CD4-positive, alpha-beta T cell treated with Interleukin-1 beta for 1 hour (primary cell): ENCODE results near the gene CACNA2D4.

Experiments
- DNase-seq, 2 donors: peaks; one replicate each; pipeline ENCODE4 v3.0.0-alpha.2; 2020 to 2022

CACNA2D4 gene

DNA sequence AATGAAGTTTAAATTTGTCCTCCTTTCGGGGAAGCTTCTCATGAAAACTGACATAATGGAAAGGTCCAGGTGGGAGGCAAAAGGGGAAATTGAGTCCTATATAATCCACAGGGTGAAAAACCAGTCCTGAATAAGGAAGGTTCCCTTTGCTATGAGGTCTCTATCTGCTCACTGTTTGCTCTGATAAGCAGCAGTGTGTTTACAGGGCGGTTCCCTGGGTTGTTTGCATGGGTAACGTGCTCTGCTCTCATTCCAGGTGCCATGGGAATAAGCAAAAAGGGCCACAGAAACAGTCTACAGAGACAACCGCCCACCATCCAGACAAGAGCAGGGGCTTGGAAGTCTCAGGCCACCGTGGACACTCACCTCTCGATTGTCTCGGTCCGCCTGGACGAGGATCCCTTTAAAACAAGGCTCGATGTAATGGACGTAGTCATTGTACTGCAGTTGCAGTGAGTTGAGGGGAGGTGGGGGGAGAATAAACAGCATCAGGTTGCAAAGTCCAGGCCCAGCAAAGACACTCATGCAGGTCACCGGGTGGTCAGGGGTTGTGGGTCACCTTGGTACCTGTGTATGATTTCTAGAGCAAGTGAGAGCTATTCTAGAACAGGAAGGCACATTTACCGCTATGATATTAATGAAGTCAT, 32.7 kb downstream of the CACNA2D4 start:
- no peak for DNase-seq

DNA sequence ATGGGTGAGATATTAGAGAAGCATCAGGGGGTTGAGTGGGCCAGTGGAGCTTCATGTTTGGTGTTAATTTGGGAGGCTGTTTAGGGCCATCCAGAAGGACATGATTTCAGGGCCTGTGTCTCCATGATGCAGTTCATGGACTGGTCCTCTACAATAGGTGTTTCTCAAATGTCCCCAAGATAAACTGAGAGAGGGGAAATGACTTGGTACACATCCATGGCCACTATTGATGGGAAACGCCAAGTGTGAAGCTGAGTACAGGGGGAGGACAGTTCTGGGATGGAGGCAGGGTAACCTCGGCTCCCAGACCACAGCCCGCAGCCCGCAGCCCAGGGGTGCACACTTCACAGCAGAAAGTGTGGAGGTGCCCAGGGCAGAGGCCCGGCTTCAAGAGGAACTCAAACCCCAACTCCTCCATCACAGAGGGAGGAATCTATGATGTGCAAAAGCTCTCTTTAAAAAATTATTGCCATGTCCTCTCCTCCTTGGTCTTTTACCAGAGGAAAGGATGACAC, 33.3 kb downstream of the CACNA2D4 start:
- no peak for DNase-seq

DNA sequence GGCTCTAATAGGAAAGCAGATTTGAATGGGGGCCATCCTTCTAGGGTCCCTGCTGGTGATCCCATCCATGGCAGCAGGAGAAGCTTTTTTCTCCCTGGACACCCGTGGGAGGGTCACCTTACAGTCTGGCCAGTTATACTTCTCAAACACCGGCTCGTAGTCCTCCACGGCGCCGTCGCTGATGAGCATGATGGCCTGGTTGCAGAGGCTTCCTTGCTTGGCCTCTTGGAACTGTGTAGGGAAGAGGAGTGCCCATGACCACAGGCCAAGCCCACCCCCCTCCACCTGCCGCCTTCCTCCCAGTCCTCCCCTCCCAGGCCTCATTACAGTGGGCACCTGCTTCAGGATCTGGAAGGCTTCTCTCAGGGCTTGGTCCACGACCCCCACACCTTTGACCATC, 33.8 kb downstream of the CACNA2D4 start:
- no peak for DNase-seq

DNA sequence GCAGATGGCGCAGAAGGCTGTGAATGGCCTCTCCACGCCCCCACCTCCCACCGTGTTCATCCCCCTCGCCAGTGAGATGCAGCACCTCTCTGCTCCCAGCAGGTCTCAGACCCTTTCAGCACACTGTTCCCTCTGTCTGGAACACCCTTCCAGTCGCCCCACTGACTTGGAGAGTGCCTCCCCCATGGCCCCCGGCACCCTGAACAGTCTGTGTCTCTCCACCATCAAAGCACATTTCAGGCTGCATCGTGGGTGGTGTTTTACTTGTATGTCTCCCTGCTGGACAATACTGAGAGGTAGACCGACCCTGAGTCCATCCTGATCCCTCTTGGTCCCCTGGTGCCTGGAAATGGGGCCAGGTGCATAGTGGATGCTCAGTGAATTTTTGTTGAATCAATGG, 34.9 kb downstream of the CACNA2D4 start:
- DNase-seq = no peak

DNA sequence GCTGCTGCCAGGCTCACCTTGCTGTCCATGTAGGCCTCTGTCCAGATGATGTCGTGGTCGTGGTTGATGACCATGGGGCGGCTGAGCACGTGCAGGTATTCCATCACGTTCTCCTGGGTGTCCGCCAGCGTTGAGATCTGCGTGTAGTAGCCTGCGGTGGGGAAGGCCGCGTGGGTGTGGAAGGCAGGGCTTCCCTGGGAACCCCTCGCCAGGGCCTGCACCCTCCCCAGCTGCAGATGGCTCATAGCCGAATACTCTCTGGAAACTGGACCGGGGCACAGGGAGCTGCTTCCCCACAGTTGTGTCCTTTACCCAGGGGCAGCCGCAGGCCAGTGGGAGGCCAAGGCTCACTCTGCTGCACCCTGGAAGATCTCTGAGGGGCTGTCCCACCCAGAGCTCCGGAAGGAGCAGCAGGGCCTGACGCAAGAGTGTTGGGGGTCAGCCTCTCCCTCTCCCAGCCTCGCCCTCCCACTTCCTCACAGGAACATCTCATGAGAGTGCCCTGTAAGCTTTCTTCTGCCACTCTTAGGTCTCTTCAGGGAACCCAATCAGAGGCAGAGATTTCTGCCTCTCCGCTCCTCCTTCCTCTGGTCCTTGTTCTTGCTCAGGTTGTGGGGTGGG, 35.5 kb downstream of the CACNA2D4 start:
- DNase-seq = no peak

DNA sequence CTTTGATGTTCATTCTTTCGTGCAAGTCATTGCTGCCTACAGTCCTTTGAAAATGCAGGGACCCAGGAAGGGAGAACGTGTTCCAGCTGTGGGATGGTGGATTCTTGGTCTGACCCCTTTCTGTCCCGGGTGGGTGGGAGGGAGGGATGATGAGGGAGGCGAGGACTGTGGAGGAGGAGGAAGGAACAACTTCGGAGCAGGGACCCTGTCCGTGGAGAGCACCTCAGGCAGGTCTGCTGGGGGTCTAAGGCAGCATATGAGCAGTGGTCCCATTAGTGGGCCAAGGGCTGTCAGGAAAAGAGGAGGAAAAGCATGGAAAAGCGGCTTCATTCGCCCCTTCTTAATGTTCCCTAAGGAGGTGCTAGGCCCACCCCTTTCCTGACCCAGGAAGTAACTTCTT, 36.0 kb downstream of the CACNA2D4 start:
- DNase-seq = no peak

DNA sequence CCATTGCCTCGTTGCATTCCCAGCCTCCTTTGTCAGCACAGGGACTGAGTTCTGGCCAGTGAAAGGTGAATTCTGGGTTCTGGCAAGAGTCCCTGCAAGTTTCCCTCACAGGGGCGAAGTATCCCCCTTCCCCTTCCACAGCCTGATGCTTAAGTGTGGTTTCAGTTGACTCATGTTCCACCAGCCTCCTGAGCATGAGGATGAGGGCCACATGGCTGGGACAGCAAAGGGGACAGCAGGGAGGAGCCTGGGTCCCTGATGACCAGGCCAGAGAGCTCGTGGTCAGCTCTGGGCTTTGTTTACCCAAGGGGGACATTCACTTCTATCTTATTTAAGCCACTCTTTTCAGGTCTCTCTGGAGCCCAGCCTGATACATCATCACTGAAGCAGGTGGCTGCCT, 36.5 kb downstream of the CACNA2D4 start:
- no peak for DNase-seq

DNA sequence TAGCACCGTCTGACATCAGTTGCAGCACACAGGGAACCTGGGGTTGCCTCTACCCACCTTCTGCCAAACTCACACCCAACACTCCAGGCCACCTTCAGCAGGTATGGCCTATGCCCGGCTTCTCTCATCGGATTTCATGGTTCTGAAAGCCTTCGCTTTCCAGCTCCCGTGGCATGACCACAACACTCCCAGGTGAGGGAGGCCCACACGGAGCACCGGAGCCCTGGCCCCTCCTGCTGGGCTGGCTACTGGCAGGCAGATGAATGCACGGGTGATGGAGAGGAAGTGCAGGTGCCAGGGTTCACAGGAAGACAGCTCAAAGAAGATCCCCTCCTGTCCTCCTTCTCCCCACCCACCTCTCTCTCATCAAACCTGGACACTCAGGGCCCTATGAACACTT, 37.2 kb downstream of the CACNA2D4 start:
- no peak for DNase-seq

DNA sequence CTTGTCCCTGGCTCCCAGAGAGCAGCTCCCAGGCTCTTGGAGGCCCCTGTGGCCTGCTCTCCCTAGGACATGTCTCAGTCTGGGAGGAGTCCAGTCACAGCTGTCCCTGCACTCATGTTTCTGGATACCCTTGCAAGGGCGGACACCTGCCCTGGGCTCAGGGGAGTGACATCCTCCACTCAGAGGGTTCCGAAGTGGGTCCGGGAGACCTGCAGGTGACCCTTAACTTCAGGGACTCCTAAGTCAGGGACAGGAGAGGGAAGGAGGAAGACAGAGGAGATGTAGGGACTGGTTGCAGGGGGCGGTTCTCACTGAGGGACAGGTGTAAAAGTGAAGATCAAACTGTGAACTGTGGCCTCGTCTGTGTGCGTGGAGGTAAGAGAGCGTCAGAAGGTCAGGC, 37.6 kb downstream of the CACNA2D4 start:
- DNase-seq = no peak

DNA sequence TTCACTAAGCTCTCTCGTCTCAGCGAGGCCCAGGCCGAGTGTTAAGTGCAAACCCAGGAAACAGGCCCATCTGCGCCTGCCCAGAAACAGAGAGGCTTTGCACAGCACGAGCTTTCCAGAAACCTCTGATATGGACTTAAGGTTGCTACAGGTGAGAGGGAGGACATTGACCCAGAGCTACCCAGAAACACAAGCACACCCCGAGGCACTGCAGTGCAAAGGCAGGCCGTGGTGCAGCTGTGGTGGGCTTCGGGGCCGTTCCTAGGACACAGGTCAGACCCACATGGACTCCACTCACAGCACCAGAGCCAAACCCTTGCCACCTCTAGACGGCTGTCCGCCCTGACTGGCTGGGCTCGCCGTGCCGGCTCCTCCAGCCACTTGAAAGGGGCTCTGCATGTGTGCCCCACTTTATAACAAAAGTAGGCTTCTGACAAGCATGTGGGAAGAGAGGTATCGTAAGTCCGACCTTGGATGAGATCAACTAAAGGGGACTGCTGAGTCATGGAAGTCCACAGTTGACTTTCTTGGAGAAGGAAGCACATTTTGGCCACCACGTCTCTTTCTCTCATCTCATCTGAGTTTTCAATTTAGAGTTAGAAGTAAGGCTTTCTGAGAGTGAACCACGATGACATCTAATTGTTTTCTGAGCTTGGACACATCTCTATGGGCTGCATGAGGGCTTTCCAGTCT, 38.2 kb downstream of the CACNA2D4 start:
- DNase-seq = no peak

DNA sequence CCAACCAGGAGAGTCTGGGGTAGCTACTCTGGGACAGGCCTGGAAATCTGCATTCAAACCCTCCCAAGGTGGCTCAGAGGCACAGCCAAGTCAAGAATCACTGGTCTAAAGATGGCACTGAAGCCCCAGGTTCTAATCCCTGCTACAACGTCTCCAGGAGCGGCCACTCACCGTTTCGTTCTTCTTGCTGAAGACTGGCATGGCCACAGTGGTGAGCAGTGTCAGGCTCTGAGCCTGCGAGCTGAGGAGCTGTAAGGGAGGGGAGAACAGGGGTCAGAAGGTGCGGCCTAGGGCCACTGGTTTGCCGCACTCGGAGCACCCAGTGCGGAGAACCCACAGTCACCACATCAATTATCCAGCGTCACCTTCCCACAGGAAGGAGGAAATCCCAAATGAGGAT, 38.8 kb downstream of the CACNA2D4 start:
- DNase-seq = no peak

DNA sequence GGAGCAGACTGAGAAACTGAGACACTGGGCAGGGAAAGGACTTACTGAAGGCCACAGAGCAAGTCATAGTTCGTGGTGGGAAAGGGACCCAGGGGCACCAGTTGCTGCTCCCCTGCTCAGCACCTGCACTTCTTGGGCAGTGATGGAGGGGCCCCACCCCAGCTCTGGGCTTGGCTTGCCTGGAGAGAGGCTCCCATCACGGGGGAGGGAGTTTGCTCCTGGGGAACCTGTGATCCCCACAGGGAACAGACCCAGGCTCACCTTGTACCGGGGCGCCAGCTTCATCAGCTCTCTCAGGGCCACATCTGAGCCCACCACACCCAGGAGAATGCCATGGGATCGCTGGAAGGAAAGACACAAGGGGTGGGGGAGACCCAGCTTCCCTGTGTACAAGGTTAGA, 39.8 kb downstream of the CACNA2D4 start:
- DNase-seq = no peak

DNA sequence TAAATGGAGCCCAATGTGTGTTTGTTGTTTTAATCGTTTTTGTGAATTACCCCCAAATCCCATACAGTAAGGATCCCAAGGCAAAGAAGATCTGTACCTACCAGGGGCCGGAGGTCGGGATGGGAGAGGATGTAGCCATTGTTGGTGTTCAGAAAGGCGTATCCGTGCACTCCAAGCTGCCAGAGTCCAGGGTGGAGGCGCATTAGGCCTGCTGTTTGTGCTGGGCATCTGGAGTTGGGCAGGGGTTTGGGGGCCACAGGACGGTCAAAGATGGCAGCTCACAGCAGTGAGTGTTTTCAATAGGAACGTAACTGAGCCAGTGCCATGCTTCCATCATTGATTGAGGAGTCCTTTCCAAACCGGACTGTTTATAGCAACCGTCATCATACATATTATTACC, 40.2 kb downstream of the CACNA2D4 start:
- DNase-seq = no peak

DNA sequence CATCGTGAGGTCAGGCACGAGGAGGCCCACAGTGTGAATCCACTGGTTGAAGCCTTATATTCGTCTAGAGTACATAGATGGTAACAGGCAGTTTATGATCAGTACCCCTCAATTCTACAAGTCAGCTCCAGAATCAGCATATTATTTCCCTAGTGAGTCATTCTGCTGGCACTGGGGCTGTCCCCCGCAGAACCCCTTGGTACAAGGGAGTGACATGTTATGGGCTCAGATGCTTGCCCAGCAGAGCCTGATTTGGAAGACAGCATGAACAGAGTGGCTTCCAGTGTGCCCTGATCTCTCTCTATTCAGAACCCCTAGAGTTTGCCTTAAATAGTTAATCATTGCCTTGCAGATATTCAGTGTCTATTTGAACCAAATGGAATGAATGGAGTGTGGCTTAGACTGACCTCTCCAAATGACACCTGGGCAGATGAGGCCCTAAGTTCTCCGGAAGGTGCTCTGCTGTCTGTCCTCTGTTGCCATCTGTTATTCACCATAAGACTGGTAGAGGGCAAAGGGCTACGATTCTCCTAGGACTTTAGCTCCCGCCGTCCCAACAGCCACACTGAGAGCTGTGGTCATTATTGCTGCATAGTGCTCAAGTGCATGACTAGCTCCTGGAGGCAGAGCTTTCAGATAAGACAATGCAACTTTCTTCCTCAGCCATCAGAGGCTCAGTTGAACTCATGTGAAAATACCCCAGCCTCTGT, 41.1 kb downstream of the CACNA2D4 start:
- no peak for DNase-seq

DNA sequence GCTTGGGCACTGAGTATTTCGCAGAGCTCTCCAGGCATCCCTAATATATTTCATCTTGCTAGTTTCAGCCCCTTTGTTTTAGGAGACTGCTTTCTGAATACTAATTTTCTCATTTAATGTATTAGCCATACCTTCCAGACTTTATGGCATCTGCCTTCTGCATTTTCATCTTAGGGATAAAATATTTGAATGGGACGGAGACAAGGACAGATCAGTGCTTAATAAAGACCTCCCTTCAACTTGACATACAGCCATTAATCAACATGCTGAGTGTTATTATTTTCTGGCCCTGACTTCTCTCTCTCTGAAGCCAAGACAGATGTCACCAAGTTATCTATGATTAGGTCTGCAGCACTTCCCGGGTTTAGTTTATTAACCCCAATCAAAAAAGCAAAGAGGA, 42.4 kb downstream of the CACNA2D4 start:
- no peak for DNase-seq

DNA sequence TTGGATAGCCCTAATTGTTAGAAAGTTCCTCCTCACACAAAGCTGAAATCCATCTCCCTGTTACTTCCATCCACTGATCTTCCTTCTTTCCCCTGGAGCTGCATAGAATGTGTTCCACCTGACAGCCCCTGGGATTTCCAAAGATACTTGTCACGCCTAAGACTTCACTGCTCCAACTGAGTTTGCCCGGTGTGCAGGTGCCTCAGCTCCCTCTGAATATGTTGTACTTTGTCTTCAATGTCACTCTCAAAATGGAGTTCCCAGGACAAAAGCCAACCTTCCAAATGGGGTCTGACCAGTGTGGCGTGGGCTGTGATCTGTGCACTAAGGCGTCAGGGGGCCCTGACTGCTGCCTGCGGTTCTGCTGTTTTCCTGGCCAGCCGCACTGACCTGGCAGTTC, 42.8 kb downstream of the CACNA2D4 start:
- no peak for DNase-seq

DNA sequence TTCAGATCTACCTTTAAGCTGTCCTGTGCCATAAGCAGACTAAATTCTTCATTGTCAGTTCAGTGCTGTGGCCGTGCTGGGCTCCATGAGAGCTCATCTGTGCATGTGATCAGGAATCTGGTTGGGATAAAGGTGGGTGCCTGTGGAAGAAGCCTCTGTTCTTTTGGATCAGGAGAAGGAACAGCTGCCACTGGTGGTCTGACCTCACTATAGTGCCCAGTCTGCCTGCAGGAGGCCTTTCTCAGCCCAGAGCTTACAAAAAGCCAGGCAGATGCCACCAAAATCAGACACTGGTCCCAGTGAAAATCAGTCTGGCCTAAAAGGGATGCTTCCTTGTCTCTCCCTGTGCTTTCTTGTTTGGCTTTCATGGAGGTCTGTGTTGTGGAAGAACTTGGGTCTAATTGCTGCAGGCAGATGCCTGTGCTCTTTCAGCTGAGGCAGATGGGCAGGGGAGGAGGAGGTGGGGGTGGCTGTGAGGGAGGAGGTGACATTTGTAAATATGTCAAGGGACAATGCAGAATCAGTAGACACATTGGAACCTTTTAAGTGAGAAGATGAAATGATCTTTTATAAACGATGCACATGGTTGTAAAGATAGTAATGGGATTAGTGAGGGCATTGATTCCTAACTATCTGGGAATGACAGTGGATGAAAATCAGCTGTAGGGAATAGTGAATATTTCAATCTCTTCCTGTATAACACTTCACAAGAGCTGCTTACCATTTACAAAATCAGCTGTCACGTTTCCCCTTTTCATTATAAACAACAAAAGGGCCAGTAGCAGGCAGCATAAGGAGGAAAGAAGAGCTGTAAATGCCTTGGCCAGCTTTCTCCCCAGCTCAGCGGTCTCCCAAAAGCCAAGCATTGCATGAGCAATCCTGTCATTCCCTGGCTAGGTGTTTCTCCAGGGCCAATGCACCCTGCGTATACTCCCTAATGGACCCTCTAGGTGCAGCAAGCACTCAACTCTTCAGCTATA, 44.6 kb downstream of the CACNA2D4 start:
- DNase-seq = no peak

DNA sequence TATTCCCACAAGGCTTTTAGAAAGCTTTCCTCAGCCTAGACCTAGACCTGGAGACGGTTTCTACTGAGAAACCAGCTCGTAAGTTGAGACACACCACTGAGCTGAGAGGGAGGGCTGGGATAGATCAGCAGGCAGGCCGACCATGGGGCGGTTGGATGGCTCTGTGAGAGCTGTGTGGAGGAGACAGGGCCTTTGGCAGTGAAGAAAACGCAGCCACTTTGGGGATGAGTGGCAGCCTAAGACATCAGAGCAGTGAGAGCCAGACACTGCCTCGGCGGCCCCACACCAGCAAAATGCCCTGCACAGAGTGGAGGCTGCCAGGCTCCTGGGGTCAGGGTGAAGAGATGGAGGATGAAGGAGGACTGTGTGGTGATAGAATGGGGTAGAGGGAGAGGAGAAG, 46.0 kb downstream of the CACNA2D4 start:
- no peak for DNase-seq

DNA sequence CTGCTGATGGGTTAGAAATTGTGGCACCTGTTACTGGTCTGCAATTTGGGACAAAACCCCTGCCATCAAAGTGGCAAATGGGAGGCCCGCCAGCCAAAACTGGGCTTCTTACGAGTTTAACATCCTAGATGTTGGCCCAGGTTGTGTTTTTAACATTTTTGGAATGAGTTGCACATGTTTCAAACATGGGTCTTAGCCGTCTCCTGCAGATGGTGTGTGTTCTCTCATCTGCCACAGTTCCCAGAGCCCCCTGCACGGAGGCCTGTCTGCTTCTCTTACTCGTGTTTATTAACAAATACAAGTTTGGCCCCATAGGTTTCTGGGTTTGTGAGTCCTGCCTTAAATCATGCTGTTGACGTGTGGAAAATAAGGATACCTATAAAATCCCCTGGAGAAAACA, 46.5 kb downstream of the CACNA2D4 start:
- no peak for DNase-seq

DNA sequence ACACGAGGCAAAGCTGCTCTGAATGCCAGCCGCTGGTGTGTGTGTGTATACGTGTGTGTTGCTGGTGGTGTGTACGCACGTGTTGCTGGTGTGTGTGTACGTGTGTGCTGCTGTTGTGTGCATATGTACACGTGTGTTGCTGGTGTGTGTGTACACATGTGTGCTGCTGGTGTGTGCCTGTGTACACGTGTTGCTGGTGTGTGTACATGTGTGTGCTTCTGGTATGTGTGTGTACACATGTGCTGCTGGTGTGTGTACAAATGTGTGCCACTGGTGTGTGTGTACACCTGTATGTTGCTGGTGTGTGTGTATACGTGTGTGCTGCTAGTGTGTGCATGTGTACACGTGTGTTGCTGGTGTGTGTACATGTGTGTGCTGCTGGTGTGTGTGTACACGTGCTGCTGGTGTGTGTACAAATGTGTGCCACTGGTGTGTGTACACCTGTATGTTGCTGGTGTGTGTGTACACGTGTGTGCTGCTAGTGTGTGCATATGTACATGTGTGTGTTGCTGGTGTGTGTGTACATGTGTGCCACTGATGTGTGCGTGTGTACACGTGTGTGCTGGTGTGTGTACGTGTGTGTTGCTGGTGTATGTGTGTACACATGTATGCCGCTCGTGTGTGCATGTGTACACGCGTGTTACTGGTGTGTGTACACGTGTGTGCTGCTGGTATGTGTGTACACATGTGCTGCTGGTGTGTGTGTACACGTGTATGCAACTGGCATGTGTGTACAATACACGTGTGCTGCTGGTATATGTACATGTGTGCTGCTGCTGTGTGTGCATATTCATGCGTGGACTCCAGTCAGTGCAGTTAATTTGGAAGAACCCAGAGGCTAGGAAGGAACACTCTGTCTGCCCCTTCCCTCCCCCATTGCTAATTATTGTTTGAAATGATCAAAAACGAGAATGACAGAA, 47.2 kb downstream of the CACNA2D4 start:
- no peak for DNase-seq

DNA sequence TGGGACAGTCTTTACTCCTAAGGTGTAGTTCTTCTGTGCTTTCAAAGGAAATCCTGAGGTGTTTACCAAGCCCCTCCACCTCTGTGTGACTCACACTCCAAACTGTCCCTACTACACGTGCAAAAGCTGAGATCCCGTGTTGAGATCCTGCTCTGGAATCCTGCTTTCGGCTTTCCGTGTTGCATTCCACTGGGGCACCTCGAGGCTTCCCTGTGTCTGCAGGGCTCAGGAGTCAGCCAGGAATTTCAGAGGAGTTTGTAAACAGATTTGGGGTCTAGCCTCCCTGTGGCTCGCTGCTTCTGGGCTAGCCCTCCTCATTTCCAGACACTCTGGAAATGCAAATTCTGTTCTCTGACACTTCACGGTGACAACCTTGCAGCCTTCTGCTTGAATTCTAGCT, 48.4 kb downstream of the CACNA2D4 start:
- no peak for DNase-seq
